Measurements from ENCODE around the gene EGFLAM.

GRCh38 chr5:38237681-38238080 is 20.7 kb upstream of the EGFLAM start:
- TF ChIP-seq EZH2phosphoT487 (IDR thresholded peaks at IDR 0.05; ENCODE audit: unreplicated experiment) (no peak), CTCF (conservative IDR thresholded peaks at IDR 0.05; ENCODE audit: low read depth in 2 of 2) (no peak), REST (IDR thresholded peaks at IDR 0.05; ENCODE audit: unreplicated experiment) (no peak), EZH2 (IDR thresholded peaks at IDR 0.05; ENCODE audit: low read depth, unreplicated experiment) (no peak), POLR2AphosphoS5 (IDR thresholded peaks at IDR 0.05; ENCODE audit: low read depth) (no peak)

All from GM23338 (cell line).